Lung (tissue), 12 donors: ENCODE data around the gene NAV2. TPM values are rescaled to one million over a fixed set of nuclear protein-coding genes. Genes with fewer than 3 reads are reported as not detected.

ENCODE experiments used
- ATAC-seq: fragments of 200-7000 bp; cut with Tn5 transposase; one replicate; pipeline ENCODE4 v1.9.1; 2020; ENCODE audit warnings: moderate number of reproducible peaks; ENCODE audit not compliant: insufficient read depth, low FRiP score
- DNase-seq, 3 donors: peaks; one replicate each; pipeline ENCODE4 v3.0.0-alpha.2; 2013 to 2017
- H3K27ac ChIP-seq, 2 donors: one replicate each; pipeline ENCODE4 v1.5.1; 2013; ENCODE audit warnings: mild to moderate bottlenecking in 2 of 2, moderate library complexity in 2 of 2, control low read depth in 1 of 2, inconsistent platforms in 1 of 2, low read depth in 1 of 2, low read length in 1 of 2
- H3K27me3 ChIP-seq, 3 donors: one replicate each; pipeline ENCODE4 v1.5.1; 2013; ENCODE audit warnings: low read length in 2 of 3; ENCODE audit not compliant: control insufficient read depth in 3 of 3, insufficient read depth in 3 of 3
- H3K36me3 ChIP-seq, 4 donors: one replicate each; pipeline ENCODE4 v1.5.1; 2013; ENCODE audit warnings: low read length in 4 of 4, mild to moderate bottlenecking in 1 of 4, moderate library complexity in 1 of 4; ENCODE audit not compliant: control insufficient read depth in 4 of 4, insufficient read depth in 4 of 4
- H3K4me1 ChIP-seq, 5 donors: one replicate each; pipeline ENCODE4 v1.5.1; 2013; ENCODE audit warnings: low read length in 5 of 5, mild to moderate bottlenecking in 2 of 5, moderate library complexity in 1 of 5; ENCODE audit not compliant: control insufficient read depth in 5 of 5, insufficient read depth in 5 of 5
- H3K4me3 ChIP-seq: one replicate; pipeline ENCODE4 v1.5.1; 2013; ENCODE audit warnings: mild to moderate bottlenecking, control low read depth, moderate library complexity
- H3K9ac ChIP-seq, 2 donors: one replicate each; pipeline ENCODE4 v1.5.1; 2013; ENCODE audit warnings: low read length in 2 of 2, control low read depth in 1 of 2; ENCODE audit not compliant: insufficient read depth in 1 of 2
- H3K9me3 ChIP-seq, 4 donors: one replicate each; pipeline ENCODE4 v1.5.1; 2013; ENCODE audit warnings: low read length in 3 of 4, mild to moderate bottlenecking in 1 of 4, moderate library complexity in 1 of 4; ENCODE audit not compliant: control insufficient read depth in 4 of 4, insufficient read depth in 3 of 4
- CTCF ChIP-seq: IDR thresholded peaks from 2 replicates; pipeline ENCODE4 v1.5.1; 2012; ENCODE audit warnings: mild to moderate bottlenecking; ENCODE audit errors: control extremely low read depth, extremely low read depth
- WGBS, 2 donors: extraction: QIAGEN DNeasy Blood & Tissue Kit; methylation state at CpG; one replicate each; pipeline ENCODE4 v1.1.7; 2013; 5-methylcytosine and 5-hydroxymethylcytosine counted together
- polyA plus RNA-seq, 2 donors: library from polyadenylated mRNA; stranded (reverse); fragments of 200-250 nt; gene quantifications; one replicate each; pipeline ENCODE4 v1.2.1, GENCODE V29; 2013
- total RNA-seq, 2 donors: library from RNA; depleted of rRNA in 1 of 2; stranded (reverse); fragments of >200 nt in 1 of 2; gene quantifications; one replicate each; pipeline ENCODE4 v1.2.1, GENCODE V29; 2014 to 2021
- donor health status: control.
- donor health status: control.
- donor health status: Bipolar disorder and iron deficiency.
- donor health status: healthy.
- donor health status: DM: yes; HTN: yes; CAD: no.

The NAV2 gene
- total and polyA plus RNA-seq, 4 donors: 6.8 to 47.9 (median 20.2) TPM

GRCh38 chr11:19994672-19995071, 282.0 kb downstream of the NAV2 start:
- peaks cover 0 to 15% (median 0%) of the 10 kb centered on the region in 5 donors for H3K4me1 ChIP-seq
- peak overlapping the region in 1 of 2 donors; percentile 88 for H3K27ac ChIP-seq
- H3K4me3 ChIP-seq: no peak overlapping the region
- H3K36me3 ChIP-seq: peaks cover 0 to 6% (median under 1%) of the 10 kb centered on the region in 4 donors
- H3K9ac ChIP-seq: no peak overlapping the region
- TF ChIP-seq CTCF: no peak
- ATAC-seq (no peak), DNase-seq (no peak)
- no peaks in the 10 kb centered on the region for H3K9me3 ChIP-seq
- 79 to 88% methylated on average over 3 of the region's 3 CpGs for WGBS, 2 donors
- H3K27me3 ChIP-seq: no peaks in the 10 kb centered on the region

GRCh38 chr11:19995145-19995544, 282.5 kb downstream of the NAV2 start:
- no peak for DNase-seq
- H3K9ac ChIP-seq: no peak overlapping the region

DNA sequence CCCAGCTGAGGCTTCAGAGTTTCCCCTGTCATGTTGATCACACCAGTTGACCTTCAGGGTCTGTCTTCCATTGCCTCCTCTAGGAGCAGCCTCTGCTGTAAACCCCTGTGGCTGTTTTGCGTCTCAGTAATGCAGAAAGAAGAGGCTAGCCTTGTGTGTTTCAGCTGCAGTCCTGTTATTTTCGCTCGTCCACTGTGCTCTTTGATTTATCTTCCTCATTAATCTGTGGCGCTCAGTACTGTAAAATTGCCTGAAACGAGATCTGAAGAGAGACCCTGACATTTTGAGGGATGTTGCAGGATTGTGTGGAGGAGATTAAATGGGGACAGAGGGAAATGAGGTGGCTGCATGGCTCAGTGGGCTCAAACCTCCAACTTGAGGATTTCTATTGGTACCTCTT, 283.9 kb downstream of the NAV2 start:
- no peak for ATAC-seq
- WGBS, 2 donors: 82 to 90% methylated on average over 5 of the region's 5 CpGs
- no peaks in the 10 kb centered on the region for H3K27me3 ChIP-seq

More at GRCh38 chr11:19995145-19995544, 282.5 kb downstream of the NAV2 start:
- H3K4me1 ChIP-seq: peaks cover 0 to 20% (median under 1%) of the 10 kb centered on the region in 5 donors
- no peak for TF ChIP-seq CTCF
- H3K27ac ChIP-seq: peak overlapping the region; percentile 21 to 88
- H3K4me3 ChIP-seq: no peak overlapping the region
- ATAC-seq: peak; percentile 65
- H3K9me3 ChIP-seq: no peaks in the 10 kb centered on the region
- peaks cover 0 to 6% (median under 1%) of the 10 kb centered on the region in 4 donors for H3K36me3 ChIP-seq
- 68 to 84% methylated on average over 4 of the region's 4 CpGs for WGBS, 2 donors
- no peaks in the 10 kb centered on the region for H3K27me3 ChIP-seq

More for the DNA sequence above, 283.9 kb downstream of the NAV2 start:
- peaks cover 0 to 22% (median 5%) of the 10 kb centered on the region in 5 donors for H3K4me1 ChIP-seq
- H3K36me3 ChIP-seq: peaks cover 0 to 6% (median under 1%) of the 10 kb centered on the region in 4 donors
- no peak for DNase-seq
- peak overlapping the region in 1 of 2 donors; percentile 78 for H3K27ac ChIP-seq
- H3K9ac ChIP-seq: no peak overlapping the region
- H3K9me3 ChIP-seq: no peaks in the 10 kb centered on the region
- H3K4me3 ChIP-seq: no peak overlapping the region
- no peak for TF ChIP-seq CTCF
